ENCODE data around the gene EFCAB8.

The EFCAB8 gene

GRCh38 chr20:32991792-32992641, 133.3 kb downstream of the EFCAB8 start:
- H3K4me3 ChIP-seq (replicated peaks; ENCODE audit: low read depth, low read length) = no peak overlapping the region
- TF ChIP-seq, protein P1, sequence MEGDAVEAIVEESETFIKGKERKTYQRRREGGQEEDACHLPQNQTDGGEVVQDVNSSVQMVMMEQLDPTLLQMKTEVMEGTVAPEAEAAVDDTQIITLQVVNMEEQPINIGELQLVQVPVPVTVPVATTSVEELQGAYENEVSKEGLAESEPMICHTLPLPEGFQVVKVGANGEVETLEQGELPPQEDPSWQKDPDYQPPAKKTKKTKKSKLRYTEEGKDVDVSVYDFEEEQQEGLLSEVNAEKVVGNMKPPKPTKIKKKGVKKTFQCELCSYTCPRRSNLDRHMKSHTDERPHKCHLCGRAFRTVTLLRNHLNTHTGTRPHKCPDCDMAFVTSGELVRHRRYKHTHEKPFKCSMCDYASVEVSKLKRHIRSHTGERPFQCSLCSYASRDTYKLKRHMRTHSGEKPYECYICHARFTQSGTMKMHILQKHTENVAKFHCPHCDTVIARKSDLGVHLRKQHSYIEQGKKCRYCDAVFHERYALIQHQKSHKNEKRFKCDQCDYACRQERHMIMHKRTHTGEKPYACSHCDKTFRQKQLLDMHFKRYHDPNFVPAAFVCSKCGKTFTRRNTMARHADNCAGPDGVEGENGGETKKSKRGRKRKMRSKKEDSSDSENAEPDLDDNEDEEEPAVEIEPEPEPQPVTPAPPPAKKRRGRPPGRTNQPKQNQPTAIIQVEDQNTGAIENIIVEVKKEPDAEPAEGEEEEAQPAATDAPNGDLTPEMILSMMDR (IDR thresholded peaks at IDR 0.05; ENCODE audit: low read length, missing control alignments) = no peak
- DNase-seq (ENCODE audit: low read depth) = no peak

- TF ChIP-seq, protein P1 (IDR thresholded peaks at IDR 0.05; ENCODE audit: low read length, missing control alignments) = no peak
- no peak overlapping the region for H3K4me3 ChIP-seq (replicated peaks; ENCODE audit: low read depth, low read length)
- no peak for DNase-seq (ENCODE audit: low read depth)
Observed at GRCh38 chr20:32993496-32994050, 134.8 kb downstream of the EFCAB8 start.

GRCh38 chr20:32995802-32996201, 137.1 kb downstream of the EFCAB8 start:
- no peak overlapping the region for H3K4me3 ChIP-seq (replicated peaks; ENCODE audit: low read depth, low read length)
- DNase-seq (ENCODE audit: low read depth) = no peak
- TF ChIP-seq, protein P1 (IDR thresholded peaks at IDR 0.05; ENCODE audit: low read length, missing control alignments) = no peak

GRCh38 chr20:32997431-32997830, 138.7 kb downstream of the EFCAB8 start:
- H3K4me3 ChIP-seq (replicated peaks; ENCODE audit: low read depth, low read length) = no peak overlapping the region
- DNase-seq (ENCODE audit: low read depth) = no peak
- TF ChIP-seq, protein P1 (IDR thresholded peaks at IDR 0.05; ENCODE audit: low read length, missing control alignments) = no peak

- H3K4me3 ChIP-seq (replicated peaks; ENCODE audit: low read depth, low read length) = no peak overlapping the region
- TF ChIP-seq, protein P1 (IDR thresholded peaks at IDR 0.05; ENCODE audit: low read length, missing control alignments) = no peak
- DNase-seq (ENCODE audit: low read depth) = no peak
Observed at GRCh38 chr20:32999603-33000250, 141.0 kb downstream of the EFCAB8 start.

DNA sequence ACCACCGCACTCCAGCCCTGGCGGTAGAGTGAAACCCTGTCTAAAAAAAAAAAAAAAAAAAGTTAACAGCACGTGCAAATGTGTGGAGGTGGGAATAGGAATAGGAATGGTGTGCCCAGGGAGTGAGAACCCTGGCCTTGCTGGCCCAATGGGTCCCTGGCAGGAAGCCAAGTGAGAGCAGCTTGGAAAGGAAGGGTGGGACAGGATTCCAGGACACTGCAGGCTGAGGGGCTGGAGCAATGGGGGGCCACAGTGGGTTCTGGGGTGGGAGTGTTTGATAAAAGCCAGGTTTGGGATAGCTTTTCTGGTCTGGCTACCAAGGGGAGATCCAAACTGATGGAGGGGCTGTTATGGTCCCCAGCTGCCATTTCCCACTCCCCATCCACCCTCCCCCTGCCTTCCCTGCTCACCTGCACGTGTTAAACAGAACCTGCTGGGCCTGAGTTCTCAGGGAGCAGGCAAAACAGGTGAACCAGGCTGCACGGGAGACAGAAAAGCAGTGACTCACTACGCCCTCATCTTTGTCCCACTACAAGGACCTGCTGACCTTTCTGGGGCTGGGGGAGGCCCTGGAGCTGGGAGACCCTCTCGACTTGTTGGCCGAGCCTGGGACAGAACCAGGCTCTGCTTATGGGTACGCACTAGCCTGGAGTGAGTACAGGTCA, 142.2 kb downstream of the EFCAB8 start:
- H3K4me3 ChIP-seq (replicated peaks; ENCODE audit: low read depth, low read length) = no peak overlapping the region
- TF ChIP-seq, protein P1 (IDR thresholded peaks at IDR 0.05; ENCODE audit: low read length, missing control alignments) = no peak
- no peak for DNase-seq (ENCODE audit: low read depth)

Data from fibroblast of pulmonary artery (primary cell).